GM12873 (cell line): ENCODE measurements around the gene CHD1.

ENCODE experiments used
- TF ChIP-seq, protein P1 (sequence below): IDR thresholded peaks from 2 replicates; pipeline ENCODE4 v1.5.1; 2012; ENCODE audit warnings: low read depth, mild to moderate bottlenecking, moderate library complexity, low read length, control low read depth; ENCODE audit not compliant: insufficient read depth; ENCODE audit errors: missing control alignments

The CHD1 gene

DNA sequence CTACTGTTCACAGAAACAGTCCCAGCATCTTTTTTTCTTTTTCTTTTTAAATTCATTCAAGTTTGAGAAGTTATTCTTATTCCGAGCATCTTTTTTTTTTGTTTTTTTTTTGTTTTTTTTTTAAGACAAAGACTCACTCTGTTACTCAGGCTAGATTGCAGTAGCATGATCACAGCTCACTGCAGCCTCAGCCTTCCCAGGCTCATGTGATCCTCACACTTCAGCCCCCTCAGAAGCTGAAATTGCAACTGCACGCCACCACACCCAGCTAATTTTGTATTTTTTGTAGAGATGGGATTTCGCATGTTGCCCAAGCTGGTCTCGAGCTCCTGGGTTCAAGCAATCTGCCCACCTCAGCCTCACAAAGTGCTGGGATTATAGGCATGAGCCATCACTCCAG, 36.4 kb upstream of the CHD1 start:
- TF ChIP-seq, protein P1, sequence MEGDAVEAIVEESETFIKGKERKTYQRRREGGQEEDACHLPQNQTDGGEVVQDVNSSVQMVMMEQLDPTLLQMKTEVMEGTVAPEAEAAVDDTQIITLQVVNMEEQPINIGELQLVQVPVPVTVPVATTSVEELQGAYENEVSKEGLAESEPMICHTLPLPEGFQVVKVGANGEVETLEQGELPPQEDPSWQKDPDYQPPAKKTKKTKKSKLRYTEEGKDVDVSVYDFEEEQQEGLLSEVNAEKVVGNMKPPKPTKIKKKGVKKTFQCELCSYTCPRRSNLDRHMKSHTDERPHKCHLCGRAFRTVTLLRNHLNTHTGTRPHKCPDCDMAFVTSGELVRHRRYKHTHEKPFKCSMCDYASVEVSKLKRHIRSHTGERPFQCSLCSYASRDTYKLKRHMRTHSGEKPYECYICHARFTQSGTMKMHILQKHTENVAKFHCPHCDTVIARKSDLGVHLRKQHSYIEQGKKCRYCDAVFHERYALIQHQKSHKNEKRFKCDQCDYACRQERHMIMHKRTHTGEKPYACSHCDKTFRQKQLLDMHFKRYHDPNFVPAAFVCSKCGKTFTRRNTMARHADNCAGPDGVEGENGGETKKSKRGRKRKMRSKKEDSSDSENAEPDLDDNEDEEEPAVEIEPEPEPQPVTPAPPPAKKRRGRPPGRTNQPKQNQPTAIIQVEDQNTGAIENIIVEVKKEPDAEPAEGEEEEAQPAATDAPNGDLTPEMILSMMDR, result no peak

DNA sequence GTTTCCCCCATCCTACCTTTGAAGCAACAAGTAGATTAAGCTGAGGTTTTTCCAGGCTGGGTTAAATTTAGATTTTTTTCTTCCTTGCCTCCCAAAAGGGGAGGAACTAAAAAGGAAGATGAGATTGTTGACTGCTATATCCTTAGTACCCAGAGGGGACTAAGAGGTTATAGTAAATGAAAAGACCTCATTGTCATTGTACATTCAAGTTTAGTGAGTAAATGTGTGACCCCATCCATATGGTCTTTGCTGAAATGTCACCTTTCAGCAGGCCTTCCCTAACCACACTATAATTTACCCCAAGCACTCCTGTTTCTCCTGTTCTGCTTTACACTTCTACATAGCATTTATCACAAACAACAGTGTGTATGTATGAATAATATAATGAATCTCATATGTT, 35.8 kb upstream of the CHD1 start:
- TF ChIP-seq, protein P1, result no peak

DNA sequence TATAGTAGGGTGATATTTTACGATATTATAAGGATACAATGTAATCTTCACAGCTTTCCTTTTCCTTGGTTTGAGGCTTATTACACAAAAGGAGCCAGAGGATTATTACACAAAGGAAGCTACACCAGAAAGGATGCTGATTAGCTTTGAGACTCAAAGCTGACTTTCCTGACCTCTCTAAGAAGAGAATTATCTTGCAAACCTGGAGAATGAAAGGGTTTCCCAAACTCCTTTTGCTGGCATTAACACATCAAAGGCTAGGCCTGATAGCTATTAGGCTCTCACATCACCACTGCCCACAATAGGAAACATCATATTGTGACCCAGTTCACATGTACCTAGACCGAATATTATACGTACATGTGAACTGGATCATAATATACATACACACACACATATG, 34.2 kb upstream of the CHD1 start:
- TF ChIP-seq, protein P1, result no peak

DNA sequence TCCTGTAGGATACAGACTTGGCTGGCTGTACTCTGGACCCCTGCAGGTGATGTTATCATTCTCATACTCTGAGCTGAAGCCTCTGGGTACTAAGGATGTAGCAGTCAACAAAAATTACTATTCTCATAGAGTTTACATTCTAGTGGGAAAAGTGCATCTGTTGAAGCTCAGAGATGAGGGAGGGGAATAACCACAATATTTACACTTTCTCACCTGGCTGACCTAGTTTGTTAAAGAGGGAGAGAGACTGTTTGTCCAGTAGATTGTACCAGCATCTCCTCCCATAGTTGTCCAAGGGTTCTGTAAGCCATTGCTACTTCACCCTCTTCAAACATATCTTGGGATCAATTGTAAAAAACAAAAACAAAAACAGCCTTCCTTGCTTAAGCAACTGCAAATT, 33.8 kb upstream of the CHD1 start:
- TF ChIP-seq, protein P1, result no peak

DNA sequence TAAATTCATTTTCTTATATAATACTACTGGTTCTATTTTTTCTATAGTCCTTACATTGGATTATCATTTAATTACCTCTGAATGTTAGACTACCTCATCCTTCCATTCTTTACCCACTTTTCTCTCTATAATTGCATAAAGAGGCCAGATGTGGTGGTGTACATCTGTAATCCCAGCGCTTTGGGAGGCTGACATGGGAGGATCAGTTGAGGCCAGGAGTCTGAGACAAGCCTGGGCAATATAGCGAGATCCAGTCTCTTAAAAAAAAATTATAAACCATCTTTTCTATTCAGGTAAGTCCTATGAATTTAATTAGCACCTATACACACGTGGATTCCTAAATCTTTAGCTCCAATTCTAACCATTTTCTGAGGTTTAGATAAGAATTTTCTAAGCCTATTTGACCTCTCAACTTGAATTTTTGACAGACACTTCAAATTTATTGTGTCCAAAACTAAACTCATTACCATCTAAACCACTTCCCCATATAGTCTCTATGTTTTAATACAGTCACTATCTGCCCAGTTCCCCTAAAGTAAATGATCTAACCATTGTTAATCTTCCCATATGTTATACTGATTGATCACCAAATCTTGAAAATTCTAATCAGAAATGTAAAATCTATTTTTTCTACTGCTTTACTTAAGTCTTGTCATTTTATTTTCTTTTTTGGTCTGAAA, 33.0 kb upstream of the CHD1 start:
- TF ChIP-seq, protein P1, result no peak

DNA sequence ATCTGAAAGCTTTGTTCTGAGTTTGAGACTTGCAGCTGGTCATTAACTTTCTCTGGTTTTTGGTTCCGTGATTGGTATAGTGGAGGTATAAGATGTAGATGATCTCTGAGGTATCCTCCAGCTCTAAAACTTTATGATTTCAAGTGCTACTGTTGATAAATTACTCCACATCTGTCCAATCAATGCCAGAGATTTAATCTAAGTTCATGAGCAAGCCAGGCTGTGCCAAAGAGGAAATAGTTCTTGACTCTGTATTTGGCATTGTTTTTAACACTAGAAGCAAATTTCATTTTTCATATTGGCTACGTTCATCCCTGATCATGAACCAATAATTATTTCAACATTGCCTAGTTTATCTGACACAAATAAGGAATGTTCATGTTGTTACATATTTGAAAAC, 28.5 kb upstream of the CHD1 start:
- TF ChIP-seq, protein P1, result no peak

DNA sequence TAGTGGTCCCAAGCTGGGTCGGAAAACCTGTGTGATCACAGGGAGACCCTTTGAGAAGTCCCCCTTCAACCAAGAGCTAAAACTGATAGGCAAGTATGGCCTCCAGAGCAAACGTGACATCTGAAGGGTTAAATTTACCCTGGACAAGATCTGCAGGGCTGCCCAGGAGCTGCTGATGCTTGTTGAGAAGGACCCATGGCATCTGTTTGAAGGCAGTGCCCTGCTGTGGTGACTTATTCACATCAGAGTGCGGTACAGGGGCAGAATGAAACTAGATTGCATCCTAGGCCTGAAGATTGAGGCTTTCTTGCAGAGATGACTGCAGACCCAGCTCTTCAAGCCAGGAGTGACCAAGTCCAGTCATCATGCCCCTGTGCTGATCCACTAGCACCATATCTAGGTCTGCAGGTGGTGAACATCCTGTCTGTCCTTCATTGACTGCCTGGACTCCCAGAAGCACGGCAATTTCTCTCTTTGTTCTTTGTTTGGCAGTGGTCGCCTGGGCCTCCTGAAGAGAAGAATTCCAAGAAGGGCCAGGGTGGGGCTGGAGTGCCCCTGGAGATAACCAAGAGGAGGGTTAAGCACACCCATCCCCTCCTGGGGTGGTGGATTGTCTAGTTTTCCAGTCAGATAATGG, 25.7 kb upstream of the CHD1 start:
- TF ChIP-seq, protein P1, result no peak
